Measurements from ENCODE around the gene CACNG7. TPM values are rescaled to one million over a fixed set of nuclear protein-coding genes. Genes with fewer than 3 reads are reported as not detected.
A peak's percentile ranks its signal among the peaks of the same experiment; 100 is the strongest.

The CACNG7 gene
- total and polyA plus RNA-seq, 7 experiments from 2014 or later = not detected

GRCh38 chr19:53905787-53906186 lies 3.3 kb upstream of the CACNG7 start:
- CTCF ChIA-PET = no interaction called here
- peaks cover 0 to 19% (median 4%) of the 10 kb centered on the region in 11 donors for H3K9me3 Mint-ChIP-seq

GRCh38 chr19:53906211-53907192 lies 2.6 kb upstream of the CACNG7 start:
- Mint-ChIP-seq H3K27ac (peak overlapping the region in 1 of 9 donors; percentile 10), H3K36me3 (peaks cover 0 to 10% (median 4%) of the 10 kb centered on the region in 5 donors), H3K4me3 (peak overlapping the region in 6 of 10 donors; percentile 26 to 87 (median 63)), H3K4me1 (peaks cover 21 to 34% (median 28%) of the 10 kb centered on the region in 7 donors), H3K27me3 (peaks cover 60 to 91% (median 78%) of the 10 kb centered on the region in 5 donors), H3K9me3 (peaks cover 0 to 19% (median 4%) of the 10 kb centered on the region in 11 donors)
- H3K4me1 ChIP-seq (ENCODE audit: control insufficient read depth in 2 of 2, insufficient read depth in 2 of 2, low read length in 2 of 2) = peaks cover 5 to 13% of the 10 kb centered on the region in 2 donors
- ATAC-seq (peak; percentile 80), DNase-seq (peak; percentile 33 to 78 (median 55))
- H3K4me3 ChIP-seq (ENCODE audit: low read length) = no peak overlapping the region
- CTCF ChIA-PET = interaction anchor here (0.6 to 1.3 kb wide), 2 partner anchors 66 to 103 kb away, joined by 3 to 4 read pairs; no protein-coding TSS in a partner anchor
- H3K36me3 ChIP-seq (ENCODE audit: control insufficient read depth in 2 of 3, insufficient read depth in 3 of 3, low read length in 3 of 3) = no peaks in the 10 kb centered on the region
- intact Hi-C loops (cut with micrococcal nuclease) = loop anchor here (5.0 to 10.0 kb wide), 4 partner anchors 68 to 326 kb away; no protein-coding TSS in a partner anchor
- POLR2A ChIA-PET = no interaction called here
- no peaks in the 10 kb centered on the region for H3K9me3 ChIP-seq (ENCODE audit: control insufficient read depth in 2 of 3, low read length in 3 of 3)
- peaks cover 3 to 34% of the 10 kb centered on the region in 2 donors for H3K27me3 ChIP-seq (ENCODE audit: control insufficient read depth in 2 of 2, insufficient read depth in 2 of 2, low read length in 2 of 2)
- H3K27ac ChIP-seq (ENCODE audit: low read depth, low read length) = no peak overlapping the region

More at GRCh38 chr19:53905787-53906186, 3.3 kb upstream of the CACNG7 start:
- Histone ChIP-seq H3K9me3 (ENCODE audit: control insufficient read depth in 2 of 3, low read length in 3 of 3) (no peaks in the 10 kb centered on the region), H3K27me3 (ENCODE audit: control insufficient read depth in 2 of 2, insufficient read depth in 2 of 2, low read length in 2 of 2) (peaks cover under 1 to 31% of the 10 kb centered on the region in 2 donors), H3K4me1 (ENCODE audit: control insufficient read depth in 2 of 2, insufficient read depth in 2 of 2, low read length in 2 of 2) (peaks cover 5 to 13% of the 10 kb centered on the region in 2 donors), H3K36me3 (ENCODE audit: control insufficient read depth in 2 of 3, insufficient read depth in 3 of 3, low read length in 3 of 3) (no peaks in the 10 kb centered on the region), H3K27ac (ENCODE audit: low read depth, low read length) (no peak overlapping the region), H3K4me3 (ENCODE audit: low read length) (no peak overlapping the region)
- Mint-ChIP-seq H3K27ac (no peak overlapping the region), H3K4me1 (peaks cover 21 to 33% (median 28%) of the 10 kb centered on the region in 7 donors), H3K4me3 (peak overlapping the region in 1 of 10 donors; percentile 8), H3K27me3 (peaks cover 53 to 91% (median 75%) of the 10 kb centered on the region in 5 donors), H3K36me3 (peaks cover 0 to 10% (median 4%) of the 10 kb centered on the region in 5 donors)
- intact Hi-C loops (cut with micrococcal nuclease) = loop anchor here (5.0 to 10.0 kb wide), 4 partner anchors 69 to 327 kb away; no protein-coding TSS in a partner anchor
- DNase-seq (no peak), ATAC-seq (no peak)
- POLR2A ChIA-PET = no interaction called here

- peaks cover 3 to 34% of the 10 kb centered on the region in 2 donors for H3K27me3 ChIP-seq (ENCODE audit: control insufficient read depth in 2 of 2, insufficient read depth in 2 of 2, low read length in 2 of 2)
- ChIA-PET CTCF (interaction anchor here (0.6 to 1.3 kb wide), 2 partner anchors 66 to 102 kb away, joined by 3 to 4 read pairs; no protein-coding TSS in a partner anchor), POLR2A (no interaction called here)
- H3K9me3 ChIP-seq (ENCODE audit: control insufficient read depth in 2 of 3, low read length in 3 of 3) = no peaks in the 10 kb centered on the region
- H3K4me1 Mint-ChIP-seq = peaks cover 21 to 34% (median 28%) of the 10 kb centered on the region in 7 donors
- H3K27me3 Mint-ChIP-seq = peaks cover 66 to 94% (median 83%) of the 10 kb centered on the region in 5 donors
- intact Hi-C loops (cut with micrococcal nuclease) = loop anchor here (5.0 to 10.0 kb wide), 4 partner anchors 68 to 325 kb away; no protein-coding TSS in a partner anchor
- no peaks in the 10 kb centered on the region for H3K36me3 ChIP-seq (ENCODE audit: control insufficient read depth in 2 of 3, insufficient read depth in 3 of 3, low read length in 3 of 3)
- H3K27ac ChIP-seq (ENCODE audit: low read depth, low read length) = no peak overlapping the region
- peak overlapping the region in 7 of 10 donors; percentile 7 to 87 (median 48) for H3K4me3 Mint-ChIP-seq
- H3K4me3 ChIP-seq (ENCODE audit: low read length) = no peak overlapping the region
- DNase-seq (no peak), ATAC-seq (no peak)
- H3K4me1 ChIP-seq (ENCODE audit: control insufficient read depth in 2 of 2, insufficient read depth in 2 of 2, low read length in 2 of 2) = peaks cover 5 to 13% of the 10 kb centered on the region in 2 donors
- peaks cover 0 to 16% (median 4%) of the 10 kb centered on the region in 11 donors for H3K9me3 Mint-ChIP-seq
- H3K27ac Mint-ChIP-seq = peak overlapping the region in 1 of 9 donors; percentile 10
- peaks cover 0 to 10% (median 4%) of the 10 kb centered on the region in 5 donors for H3K36me3 Mint-ChIP-seq
Observed at GRCh38 chr19:53907193-53907581, 1.9 kb upstream of the CACNG7 start.

GRCh38 chr19:53907690-53908089 lies 1.4 kb upstream of the CACNG7 start:
- peak overlapping the region in 9 of 10 donors; percentile 7 to 87 (median 69) for H3K4me3 Mint-ChIP-seq
- ChIA-PET POLR2A (no interaction called here), CTCF (interaction anchor here (1.3 kb wide), 1 partner anchor 67 kb away, joined by 3 read pairs; no protein-coding TSS in a partner anchor)
- H3K9me3 Mint-ChIP-seq = peaks cover 0 to 16% (median 2%) of the 10 kb centered on the region in 11 donors
- no peak overlapping the region for H3K4me3 ChIP-seq (ENCODE audit: low read length)
- ATAC-seq = no peak
- peaks cover 66 to 94% (median 82%) of the 10 kb centered on the region in 5 donors for H3K27me3 Mint-ChIP-seq
- peaks cover 0 to 10% (median 4%) of the 10 kb centered on the region in 5 donors for H3K36me3 Mint-ChIP-seq
- H3K36me3 ChIP-seq (ENCODE audit: control insufficient read depth in 2 of 3, insufficient read depth in 3 of 3, low read length in 3 of 3) = no peaks in the 10 kb centered on the region
- no peak overlapping the region for H3K27ac Mint-ChIP-seq
- peak in 1 of 9 donors; percentile 10 for DNase-seq
- H3K27me3 ChIP-seq (ENCODE audit: control insufficient read depth in 2 of 2, insufficient read depth in 2 of 2, low read length in 2 of 2) = peaks cover 3 to 34% of the 10 kb centered on the region in 2 donors
- no peaks in the 10 kb centered on the region for H3K9me3 ChIP-seq (ENCODE audit: control insufficient read depth in 2 of 3, low read length in 3 of 3)
- H3K4me1 Mint-ChIP-seq = peaks cover 21 to 34% (median 28%) of the 10 kb centered on the region in 7 donors
- intact Hi-C loops (cut with micrococcal nuclease) = loop anchor here (5.0 to 10.0 kb wide), 4 partner anchors 67 to 325 kb away; no protein-coding TSS in a partner anchor
- H3K4me1 ChIP-seq (ENCODE audit: control insufficient read depth in 2 of 2, insufficient read depth in 2 of 2, low read length in 2 of 2) = peaks cover 5 to 13% of the 10 kb centered on the region in 2 donors
- H3K27ac ChIP-seq (ENCODE audit: low read depth, low read length) = no peak overlapping the region

- Mint-ChIP-seq H3K27me3 (peaks cover 66 to 94% (median 82%) of the 10 kb centered on the region in 5 donors), H3K4me1 (peaks cover 21 to 34% (median 26%) of the 10 kb centered on the region in 7 donors), H3K4me3 (peak overlapping the region; percentile 8 to 87 (median 75)), H3K9me3 (peaks cover 0 to 12% (median 0%) of the 10 kb centered on the region in 11 donors), H3K36me3 (peaks cover 0 to 10% (median 4%) of the 10 kb centered on the region in 5 donors), H3K27ac (peak overlapping the region in 2 of 9 donors; percentile 64 to 72)
- DNase-seq (peak in 6 of 9 donors; percentile 22 to 54 (median 34)), ATAC-seq (peak; percentile 63)
- H3K4me1 ChIP-seq (ENCODE audit: control insufficient read depth in 2 of 2, insufficient read depth in 2 of 2, low read length in 2 of 2) = peaks cover 5 to 13% of the 10 kb centered on the region in 2 donors
- H3K36me3 ChIP-seq (ENCODE audit: control insufficient read depth in 2 of 3, insufficient read depth in 3 of 3, low read length in 3 of 3) = no peaks in the 10 kb centered on the region
- no peak overlapping the region for H3K4me3 ChIP-seq (ENCODE audit: low read length)
- H3K9me3 ChIP-seq (ENCODE audit: control insufficient read depth in 2 of 3, low read length in 3 of 3) = no peaks in the 10 kb centered on the region
- CTCF ChIA-PET = interaction anchor here (0.6 kb wide), 1 partner anchor 13 kb away, joined by 4 read pairs; no protein-coding TSS in a partner anchor
- no peak overlapping the region for H3K27ac ChIP-seq (ENCODE audit: low read depth, low read length)
- intact Hi-C loops (cut with micrococcal nuclease) = loop anchor here (5.0 to 10.0 kb wide), 4 partner anchors 66 to 324 kb away; no protein-coding TSS in a partner anchor
- POLR2A ChIA-PET = no interaction called here
- peaks cover 3 to 34% of the 10 kb centered on the region in 2 donors for H3K27me3 ChIP-seq (ENCODE audit: control insufficient read depth in 2 of 2, insufficient read depth in 2 of 2, low read length in 2 of 2)
Observed at GRCh38 chr19:53908106-53908934, 758 bp upstream of the CACNG7 start.
